Heart left ventricle (tissue), 13 donors: ENCODE results near the gene GPC6.

Source experiments
- POLR2A ChIP-seq, 2 donors: fragments of 450-650 bp; IDR thresholded peaks; one replicate each; pipeline ENCODE4 v1.6.1; 2017; ENCODE audit warnings: antibody characterized with exemption in 2 of 2, mild to moderate bottlenecking in 2 of 2, moderate library complexity in 2 of 2
- TF ChIP-seq, protein P1 (sequence below), 12 donors: fragments of 200-600 bp; sonication (generic) in 4 of 12; IDR thresholded peaks; one replicate each; pipeline versions ENCODE4 v1.5.0 to v1.8.0; 2018 to 2022; ENCODE audit warnings: antibody characterized with exemption in 12 of 12, mild to moderate bottlenecking in 5 of 12
- donor health status: ischemic (EF 13 %, LVEDD 7.1; RV severe dilation, severe dysfunction).
- donor health status: DM: no; HTN: yes; CAD: no.
- donor health status: DM: no; HTN: no; CAD: no.
- donor health status: ischemic (EF 25% LVEDD 6.9; RV normal size, moderate dysfunction).
- donor health status: ischemic (EF 25% LVEDD 5.7; RV mildly dilated, moderate dysfunction).
- donor health status: ischemic (EF 35%, LVEDD 5.7; RV mildly dilated, moderate dysfunction).
- donor health status: nonischemic (EF 11% LVEDD 7.7; RV severe dilation, severe dysfunction).
- donor health status: DM: yes; HTN: yes; CAD: no.
- donor health status: PGD.
- donor health status: ischemic (EF 29% LVEDD 5.4; RV normal size, mild dysfunction).
- donor health status: nonischemic (EF 23%, LVEDD 6.1; RV moderate dilation, normal function).

- TF ChIP-seq, protein P1, sequence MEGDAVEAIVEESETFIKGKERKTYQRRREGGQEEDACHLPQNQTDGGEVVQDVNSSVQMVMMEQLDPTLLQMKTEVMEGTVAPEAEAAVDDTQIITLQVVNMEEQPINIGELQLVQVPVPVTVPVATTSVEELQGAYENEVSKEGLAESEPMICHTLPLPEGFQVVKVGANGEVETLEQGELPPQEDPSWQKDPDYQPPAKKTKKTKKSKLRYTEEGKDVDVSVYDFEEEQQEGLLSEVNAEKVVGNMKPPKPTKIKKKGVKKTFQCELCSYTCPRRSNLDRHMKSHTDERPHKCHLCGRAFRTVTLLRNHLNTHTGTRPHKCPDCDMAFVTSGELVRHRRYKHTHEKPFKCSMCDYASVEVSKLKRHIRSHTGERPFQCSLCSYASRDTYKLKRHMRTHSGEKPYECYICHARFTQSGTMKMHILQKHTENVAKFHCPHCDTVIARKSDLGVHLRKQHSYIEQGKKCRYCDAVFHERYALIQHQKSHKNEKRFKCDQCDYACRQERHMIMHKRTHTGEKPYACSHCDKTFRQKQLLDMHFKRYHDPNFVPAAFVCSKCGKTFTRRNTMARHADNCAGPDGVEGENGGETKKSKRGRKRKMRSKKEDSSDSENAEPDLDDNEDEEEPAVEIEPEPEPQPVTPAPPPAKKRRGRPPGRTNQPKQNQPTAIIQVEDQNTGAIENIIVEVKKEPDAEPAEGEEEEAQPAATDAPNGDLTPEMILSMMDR (IDR thresholded peaks at IDR 0.05), result no peak
- no peak for TF ChIP-seq POLR2A (IDR thresholded peaks at IDR 0.05)
Observed at GRCh38 chr13:94414708-94415107, 1188.1 kb downstream of the GPC6 start.
